ENCODE data around the gene OTOR.
A peak's percentile ranks its signal among the peaks of the same experiment; 100 is the strongest.

The OTOR gene

GRCh38 chr20:16760431-16761304, 12.5 kb downstream of the OTOR start:
- no peak overlapping the region for H3K27ac ChIP-seq
- TF ChIP-seq ZFX (IDR thresholded peaks at IDR 0.05; ENCODE audit: borderline replicate concordance): no peak
- TF ChIP-seq, protein P1, sequence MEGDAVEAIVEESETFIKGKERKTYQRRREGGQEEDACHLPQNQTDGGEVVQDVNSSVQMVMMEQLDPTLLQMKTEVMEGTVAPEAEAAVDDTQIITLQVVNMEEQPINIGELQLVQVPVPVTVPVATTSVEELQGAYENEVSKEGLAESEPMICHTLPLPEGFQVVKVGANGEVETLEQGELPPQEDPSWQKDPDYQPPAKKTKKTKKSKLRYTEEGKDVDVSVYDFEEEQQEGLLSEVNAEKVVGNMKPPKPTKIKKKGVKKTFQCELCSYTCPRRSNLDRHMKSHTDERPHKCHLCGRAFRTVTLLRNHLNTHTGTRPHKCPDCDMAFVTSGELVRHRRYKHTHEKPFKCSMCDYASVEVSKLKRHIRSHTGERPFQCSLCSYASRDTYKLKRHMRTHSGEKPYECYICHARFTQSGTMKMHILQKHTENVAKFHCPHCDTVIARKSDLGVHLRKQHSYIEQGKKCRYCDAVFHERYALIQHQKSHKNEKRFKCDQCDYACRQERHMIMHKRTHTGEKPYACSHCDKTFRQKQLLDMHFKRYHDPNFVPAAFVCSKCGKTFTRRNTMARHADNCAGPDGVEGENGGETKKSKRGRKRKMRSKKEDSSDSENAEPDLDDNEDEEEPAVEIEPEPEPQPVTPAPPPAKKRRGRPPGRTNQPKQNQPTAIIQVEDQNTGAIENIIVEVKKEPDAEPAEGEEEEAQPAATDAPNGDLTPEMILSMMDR (IDR thresholded peaks at IDR 0.05): no peak

GRCh38 chr20:16761305-16761829, 13.2 kb downstream of the OTOR start:
- TF ChIP-seq ZFX (IDR thresholded peaks at IDR 0.05; ENCODE audit: borderline replicate concordance): no peak
- TF ChIP-seq, protein P1 (IDR thresholded peaks at IDR 0.05): peak; percentile 78
- no peak overlapping the region for H3K27ac ChIP-seq

DNA sequence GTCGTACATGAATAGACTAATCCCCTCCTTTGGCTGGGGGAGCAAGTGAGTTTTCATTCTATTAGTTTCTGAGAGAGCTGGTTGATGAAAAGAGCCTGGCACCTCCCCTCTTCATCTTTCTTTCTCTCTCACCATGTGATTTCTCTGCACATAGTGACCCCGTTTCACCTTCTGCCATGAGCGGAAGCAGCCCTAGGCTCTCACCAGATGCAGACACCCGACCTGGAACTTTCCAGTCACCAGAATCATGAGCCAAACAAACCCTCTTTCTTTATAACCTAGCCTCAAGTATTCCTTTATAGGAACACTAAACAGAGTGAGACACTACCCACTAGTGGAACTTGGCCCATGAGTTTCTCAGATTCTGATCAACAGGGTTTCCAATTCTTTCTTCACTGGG, 16.4 kb downstream of the OTOR start:
- no peak for TF ChIP-seq ZFX (IDR thresholded peaks at IDR 0.05; ENCODE audit: borderline replicate concordance)
- TF ChIP-seq, protein P1 (IDR thresholded peaks at IDR 0.05): no peak
- no peak overlapping the region for H3K27ac ChIP-seq

DNA sequence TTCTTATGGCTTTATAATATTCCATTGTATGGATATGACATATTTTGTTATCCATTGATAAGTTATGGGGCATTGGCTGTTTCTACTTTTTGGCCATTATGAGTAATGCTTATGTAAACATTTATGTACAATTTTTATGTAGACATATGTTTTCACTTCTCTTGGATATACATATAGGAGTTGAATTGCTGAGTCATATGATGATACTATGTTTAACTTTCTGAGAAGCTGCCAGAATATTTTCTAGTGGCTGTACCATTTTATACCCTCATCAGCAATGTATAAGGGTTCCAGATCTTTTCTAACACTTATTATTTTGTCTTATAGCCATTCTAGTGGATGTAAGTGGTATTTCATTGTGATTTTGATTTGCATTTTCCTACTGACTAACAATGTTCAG, 23.1 kb downstream of the OTOR start:
- no peak overlapping the region for H3K27ac ChIP-seq
- no peak for TF ChIP-seq ZFX (IDR thresholded peaks at IDR 0.05; ENCODE audit: borderline replicate concordance)
- TF ChIP-seq, protein P1 (IDR thresholded peaks at IDR 0.05): no peak

DNA sequence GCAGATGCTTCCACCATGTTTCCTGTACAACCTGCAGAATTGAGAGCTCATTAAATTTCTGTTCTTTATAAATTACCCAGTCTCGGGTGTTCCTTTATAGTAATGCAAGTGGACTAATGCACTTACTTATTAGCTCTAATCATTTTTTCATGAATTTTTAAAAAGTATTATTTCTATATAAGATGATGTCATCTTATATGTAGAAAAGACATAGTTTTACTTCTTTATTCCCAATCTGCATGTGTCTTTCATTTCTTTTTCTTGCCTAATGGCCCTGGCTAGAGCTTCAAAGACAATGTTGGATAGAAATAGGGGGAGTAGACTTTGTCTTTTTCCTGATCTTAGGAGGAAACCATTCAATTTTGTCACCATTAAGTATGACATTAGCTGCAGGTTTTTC, 27.8 kb downstream of the OTOR start:
- H3K27ac ChIP-seq: no peak overlapping the region
- TF ChIP-seq, protein P1 (IDR thresholded peaks at IDR 0.05): no peak
- TF ChIP-seq ZFX (IDR thresholded peaks at IDR 0.05; ENCODE audit: borderline replicate concordance): no peak

DNA sequence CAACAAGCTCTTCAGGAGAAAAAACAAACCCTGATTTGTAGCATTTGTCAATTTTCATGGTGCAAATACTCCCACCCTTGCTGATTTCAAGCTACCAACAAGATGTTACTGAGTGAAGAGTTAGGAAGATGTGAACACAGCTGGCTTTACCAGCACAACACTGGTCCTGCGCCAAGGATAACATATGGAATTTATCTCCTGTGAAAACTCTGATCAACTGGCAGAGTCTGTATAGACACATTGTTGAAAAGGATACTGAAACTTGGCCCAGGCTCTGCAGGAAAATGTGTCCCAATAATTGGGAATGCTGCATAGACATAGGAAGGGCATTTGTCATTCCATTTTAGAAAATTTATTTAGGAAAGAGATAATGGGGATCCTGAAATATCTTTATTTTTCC, 29.0 kb downstream of the OTOR start:
- TF ChIP-seq ZFX (IDR thresholded peaks at IDR 0.05; ENCODE audit: borderline replicate concordance): no peak
- TF ChIP-seq, protein P1 (IDR thresholded peaks at IDR 0.05): no peak
- no peak overlapping the region for H3K27ac ChIP-seq

GRCh38 chr20:16778159-16778558, 30.0 kb downstream of the OTOR start:
- TF ChIP-seq ZFX (IDR thresholded peaks at IDR 0.05; ENCODE audit: borderline replicate concordance): no peak
- TF ChIP-seq, protein P1 (IDR thresholded peaks at IDR 0.05): no peak
- no peak overlapping the region for H3K27ac ChIP-seq
